NCI-H510A treated with DMSO at 0.1 percent for 48 hours (cell line): ENCODE results near the gene PLPPR4.
"Not testable (repeated sequence)": the region's sequence is repeated elsewhere in the genome, so short reads cannot be mapped to it uniquely, and the experiment has no call there.

Experiments
- DNase-seq: peaks from one replicate; lab custom pipeline; 2025; lab: John Stamatoyannopoulos, UW

The PLPPR4 gene

GRCh38 chr1:99269321-99269720 lies 5.0 kb downstream of the PLPPR4 start:
- no peak for DNase-seq

GRCh38 chr1:99270646-99271045 lies 6.4 kb downstream of the PLPPR4 start:
- no peak for DNase-seq

- no peak for DNase-seq
Measured at GRCh38 chr1:99271249-99271648, 7.0 kb downstream of the PLPPR4 start.

GRCh38 chr1:99277066-99277465 lies 12.8 kb downstream of the PLPPR4 start:
- DNase-seq, result no peak

- no peak for DNase-seq
Measured at GRCh38 chr1:99279525-99279924, 15.2 kb downstream of the PLPPR4 start.

- DNase-seq, result no peak
Measured at GRCh38 chr1:99281105-99281504, 16.8 kb downstream of the PLPPR4 start.

GRCh38 chr1:99282536-99282935 lies 18.2 kb downstream of the PLPPR4 start:
- no peak for DNase-seq

GRCh38 chr1:99283521-99283920 lies 19.2 kb downstream of the PLPPR4 start:
- DNase-seq, result not testable (repeated sequence)

GRCh38 chr1:99292886-99293285 lies 28.6 kb downstream of the PLPPR4 start:
- no peak for DNase-seq

GRCh38 chr1:99297923-99298322 lies 33.6 kb downstream of the PLPPR4 start:
- no peak for DNase-seq

GRCh38 chr1:99304725-99305282 lies 40.5 kb downstream of the PLPPR4 start:
- no peak for DNase-seq

- no peak for DNase-seq
Measured at GRCh38 chr1:99305626-99306025, 41.3 kb downstream of the PLPPR4 start.

- no peak for DNase-seq
Measured at GRCh38 chr1:99306056-99306455, 41.8 kb downstream of the PLPPR4 start.

- DNase-seq, result no peak
Measured at GRCh38 chr1:99306644-99307043, 42.4 kb downstream of the PLPPR4 start.

GRCh38 chr1:99315305-99315704 lies 51.0 kb downstream of the PLPPR4 start:
- no peak for DNase-seq

- DNase-seq, result no peak
Measured at GRCh38 chr1:99326215-99326949, 62.1 kb downstream of the PLPPR4 start.

- DNase-seq, result peak; percentile 54
Measured at GRCh38 chr1:99327357-99327756, 63.1 kb downstream of the PLPPR4 start.

- DNase-seq, result no peak
Measured at GRCh38 chr1:99328171-99328570, 63.9 kb downstream of the PLPPR4 start.

- DNase-seq, result no peak
Measured at GRCh38 chr1:99331083-99331482, 66.8 kb downstream of the PLPPR4 start.

- no peak for DNase-seq
Measured at GRCh38 chr1:99331636-99332035, 67.3 kb downstream of the PLPPR4 start.

GRCh38 chr1:99332561-99332960 lies 68.3 kb downstream of the PLPPR4 start:
- DNase-seq, result no peak

- DNase-seq, result no peak
Measured at GRCh38 chr1:99334991-99335390, 70.7 kb downstream of the PLPPR4 start.

GRCh38 chr1:99347041-99347684 lies 82.9 kb downstream of the PLPPR4 start:
- DNase-seq, result no peak
